NCI-H146 treated with DMSO at 0.1 percent for 48 hours (cell line): ENCODE measurements around the gene GOLGA6D.
A peak's percentile ranks its signal among the peaks of the same experiment; 100 is the strongest.
"Not testable (repeated sequence)": the region's sequence is repeated elsewhere in the genome, so short reads cannot be mapped to it uniquely, and the experiment has no call there.

Experiments used
- DNase-seq: peaks from one replicate; lab custom pipeline; 2025; ENCODE audit not compliant: unreplicated experiment; lab: John Stamatoyannopoulos, UW

GOLGA6D gene, protein sequence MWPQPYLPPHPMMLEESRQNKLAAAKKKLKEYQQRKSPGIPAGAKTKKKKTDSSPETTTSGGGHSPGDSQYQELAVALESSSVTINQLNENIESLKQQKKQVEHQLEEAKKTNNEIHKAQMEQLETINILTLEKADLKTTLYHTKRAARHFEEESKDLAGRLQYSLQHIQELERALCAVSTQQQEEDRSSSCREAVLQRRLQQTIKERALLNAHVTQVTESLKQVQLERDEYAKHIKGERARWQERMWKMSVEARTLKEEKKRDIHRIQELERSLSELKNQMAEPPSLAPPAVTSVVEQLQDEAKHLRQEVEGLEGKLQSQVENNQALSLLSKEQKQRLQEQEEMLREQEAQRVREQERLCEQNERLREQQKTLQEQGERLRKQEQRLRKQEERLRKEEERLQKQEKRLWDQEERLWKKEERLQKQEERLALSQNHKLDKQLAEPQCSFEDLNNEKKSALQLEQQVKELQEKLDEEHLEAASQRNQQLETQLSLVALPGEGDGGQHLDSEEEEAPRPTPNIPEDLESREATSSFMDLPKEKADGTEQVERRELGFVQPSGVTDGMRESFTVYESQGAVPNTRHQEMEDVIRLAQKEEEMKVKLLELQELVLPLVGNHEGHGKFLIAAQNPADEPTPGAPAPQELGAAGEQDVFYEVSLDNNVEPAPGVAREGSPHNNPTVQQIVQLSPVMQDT

DNA sequence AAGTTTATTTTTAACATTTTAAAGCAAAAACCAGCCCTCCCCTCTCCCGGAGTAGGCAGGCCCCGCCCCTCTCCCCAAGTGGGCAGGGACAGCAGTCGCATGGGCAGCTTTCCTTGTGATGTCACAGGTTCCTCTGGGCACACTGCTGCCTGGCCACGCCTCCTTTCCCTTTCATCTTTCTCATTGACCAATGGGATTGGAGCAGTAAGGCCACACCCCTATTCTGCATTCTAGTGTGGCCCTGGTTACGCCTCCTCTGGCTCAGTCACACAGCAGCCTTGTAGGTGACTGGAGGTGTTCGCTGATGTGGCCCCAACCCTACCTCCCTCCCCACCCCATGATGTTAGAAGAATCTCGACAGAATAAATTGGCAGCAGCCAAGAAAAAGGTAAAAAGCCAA, at the start of gene GOLGA6D:
TSS of gene GOLGA6D (plus strand) at position 264 of the 400 bp plus-strand sequence. CDS start at position 305, 41 bp downstream.
- not testable (repeated sequence) for DNase-seq

GRCh38 chr15:75233504-75234190, 49.0 kb upstream of the GOLGA6D start:
- no peak for DNase-seq

DNA sequence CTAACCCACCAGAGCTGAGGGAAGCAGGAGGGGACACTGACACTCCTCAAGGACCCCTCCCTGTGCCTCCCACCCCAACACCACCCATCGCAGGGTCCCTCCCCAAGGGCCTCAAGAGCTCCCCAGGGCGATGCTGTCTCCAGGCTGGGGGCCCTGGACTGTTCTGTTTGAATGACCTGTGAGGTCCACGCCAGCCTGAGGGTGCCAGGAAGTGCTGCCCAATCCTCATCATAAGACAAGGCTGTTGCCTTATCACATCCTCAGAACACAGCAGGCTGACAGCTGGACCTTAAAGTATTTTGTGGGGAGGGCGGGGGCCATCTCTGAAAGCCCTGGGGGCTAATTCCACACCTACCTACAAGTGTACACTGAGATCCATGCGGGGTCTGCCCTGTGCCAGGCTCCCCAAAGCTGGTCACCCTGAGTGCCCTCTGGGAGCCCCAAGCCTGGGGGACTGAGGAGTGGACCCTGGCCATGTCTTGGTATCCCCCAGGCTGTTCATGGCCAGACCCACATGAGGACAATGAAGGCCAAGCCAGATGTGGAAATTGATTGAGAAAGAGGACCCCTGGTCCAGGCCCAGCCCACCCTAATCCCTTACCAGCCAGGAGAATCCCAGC, 48.3 kb upstream of the GOLGA6D start:
- no peak for DNase-seq

GRCh38 chr15:75235051-75235673, 47.5 kb upstream of the GOLGA6D start:
- DNase-seq, result no peak

- no peak for DNase-seq
Observed at GRCh38 chr15:75235760-75236729, 46.6 kb upstream of the GOLGA6D start.

- no peak for DNase-seq
Observed at GRCh38 chr15:75237316-75237982, 45.2 kb upstream of the GOLGA6D start.

GRCh38 chr15:75238150-75238549, 44.5 kb upstream of the GOLGA6D start:
- no peak for DNase-seq

GRCh38 chr15:75245741-75246140, 36.9 kb upstream of the GOLGA6D start:
- DNase-seq, result not testable (repeated sequence)

GRCh38 chr15:75248991-75249390, 33.6 kb upstream of the GOLGA6D start:
- DNase-seq, result peak; percentile 45

DNA sequence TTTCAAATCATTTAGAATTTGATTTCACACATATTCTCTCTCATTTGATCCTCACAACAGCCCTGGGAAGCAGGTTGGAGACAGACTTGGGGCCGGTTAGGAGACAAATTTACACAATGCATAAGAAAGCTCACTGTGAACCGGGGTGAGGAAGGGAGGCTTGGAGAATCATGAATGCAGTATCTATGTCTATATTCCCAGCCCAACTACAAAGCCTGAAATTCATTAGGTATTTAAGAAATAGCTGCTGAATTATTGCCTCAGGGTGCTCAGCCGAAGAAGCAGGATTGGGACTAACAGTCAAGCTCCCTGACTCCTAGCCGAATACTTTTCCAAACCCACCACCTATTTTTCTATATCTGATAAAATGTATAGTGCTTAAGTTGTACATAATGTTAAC, 32.9 kb upstream of the GOLGA6D start:
- no peak for DNase-seq

- DNase-seq, result not testable (repeated sequence)
Observed at GRCh38 chr15:75251343-75251742, 31.3 kb upstream of the GOLGA6D start.

GRCh38 chr15:75252285-75252684, 30.4 kb upstream of the GOLGA6D start:
- DNase-seq, result not testable (repeated sequence)

- DNase-seq, result not testable (repeated sequence)
Observed at GRCh38 chr15:75258034-75258433, 24.6 kb upstream of the GOLGA6D start, which contains the start of gene GOLGA6C. GOLGA6C (plus strand) TSS chr15:75258334; CDS start chr15:75258599, 265 bp downstream.

- not testable (repeated sequence) for DNase-seq
Observed at GRCh38 chr15:75258620-75259343, 23.9 kb upstream of the GOLGA6D start.

GRCh38 chr15:75259873-75260272, 22.8 kb upstream of the GOLGA6D start:
- not testable (repeated sequence) for DNase-seq

DNA sequence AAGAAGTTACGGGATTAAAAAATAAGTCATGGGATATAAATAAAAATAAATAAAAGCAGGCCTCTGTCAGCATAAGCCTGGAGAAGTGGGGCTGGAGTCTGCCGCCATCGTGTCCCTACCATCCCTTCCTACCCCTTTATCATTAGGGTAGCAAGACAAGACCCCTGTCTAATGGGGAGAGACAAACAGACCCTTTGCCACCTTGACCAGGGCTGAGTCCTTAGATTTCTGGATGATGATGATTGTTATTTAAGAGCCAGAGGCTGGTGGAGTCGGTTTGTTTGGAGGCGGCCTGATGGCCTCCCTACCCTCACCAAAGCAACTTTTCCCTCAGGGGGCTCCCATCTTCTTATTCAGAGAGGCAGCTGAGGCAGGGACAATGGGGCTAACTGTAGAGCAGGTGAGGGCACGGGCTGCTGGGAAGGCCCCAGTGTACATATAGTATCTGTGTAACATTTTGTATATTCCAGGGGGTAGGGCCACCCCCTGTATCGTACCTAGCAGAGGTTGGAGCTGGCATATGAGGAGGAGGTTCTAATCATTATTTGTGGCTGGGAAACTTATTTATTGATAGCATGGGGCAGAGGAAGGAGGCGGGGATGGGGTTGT, 8.8 kb upstream of the GOLGA6D start:
- not testable (repeated sequence) for DNase-seq

DNA sequence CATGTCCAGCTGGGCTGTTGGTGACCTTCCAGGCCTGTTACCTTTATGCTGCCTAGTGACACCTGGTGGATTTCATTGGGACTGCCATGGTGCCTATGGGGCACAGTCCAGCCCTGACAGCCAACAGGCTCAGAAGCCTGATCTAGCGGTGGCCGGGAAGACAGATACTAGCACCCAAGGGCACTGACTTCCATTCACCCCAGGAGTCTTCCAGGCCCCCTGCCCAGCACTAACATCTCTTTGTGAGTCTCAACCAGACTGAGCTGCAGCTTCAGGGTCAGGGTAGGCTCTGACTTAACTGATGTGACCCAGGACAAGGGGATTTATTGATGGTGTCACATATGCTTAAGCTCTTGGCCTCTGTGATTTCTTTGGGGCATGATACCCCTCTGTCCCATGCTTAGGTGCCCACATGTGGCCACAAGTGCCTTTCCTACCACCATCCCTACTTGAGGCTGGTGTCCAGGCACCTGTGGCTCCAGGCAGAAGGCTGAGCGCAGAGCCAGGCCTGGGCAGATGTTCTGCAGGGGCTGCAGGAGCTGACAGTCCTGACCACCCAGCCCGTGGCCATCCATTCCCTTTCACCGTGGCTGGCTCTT, 8.0 kb upstream of the GOLGA6D start:
- not testable (repeated sequence) for DNase-seq
